PC-9 (cell line): Measurements from ENCODE around the gene TAOK1.

Source experiments
- CTCF ChIP-seq: fragments of 200-600 bp; sonication (generic); conservative IDR thresholded peaks from 2 replicates; pipeline ENCODE4 v1.6.1; 2017; ENCODE audit warnings: mixed run types, antibody characterized with exemption, mild to moderate bottlenecking, moderate library complexity
- EZH2 ChIP-seq: fragments of 200-600 bp; sonication (generic); IDR thresholded peaks from 2 replicates; pipeline ENCODE4 v1.8.0; 2017; ENCODE audit warnings: antibody characterized with exemption, low read depth

DNA sequence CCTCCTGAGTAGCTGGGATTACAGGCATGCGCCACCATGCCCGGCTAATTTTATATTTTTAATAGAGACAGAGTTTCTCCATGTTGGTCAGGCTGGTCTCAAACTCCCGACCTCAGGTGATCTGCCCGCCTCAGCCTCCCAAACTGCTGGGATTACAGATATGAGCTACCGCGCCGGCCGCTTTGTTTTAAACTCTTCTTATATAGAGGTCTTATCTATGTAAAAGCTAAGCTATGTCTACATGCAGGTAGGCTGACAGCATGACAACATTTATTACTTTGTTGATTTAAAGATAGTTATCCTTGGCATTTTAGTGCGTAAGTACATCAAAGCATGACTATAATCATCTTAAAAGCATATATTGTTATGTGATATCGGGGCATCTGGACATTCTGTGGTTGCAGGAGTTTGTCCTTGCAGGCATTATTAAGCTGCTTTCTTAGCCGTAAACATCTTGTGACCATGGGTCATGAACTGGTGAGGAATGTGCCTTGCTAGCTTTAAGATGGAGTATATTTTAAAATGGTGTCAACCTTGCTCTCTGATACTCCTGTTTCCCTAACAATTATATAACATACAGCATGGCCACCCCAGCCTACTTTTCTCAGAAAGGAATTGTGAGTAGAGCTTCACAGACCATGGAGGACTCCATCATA is 45.8 kb upstream of the TAOK1 start:
- TF ChIP-seq CTCF (no peak), EZH2 (no peak)
